GM18502 (cell line): ENCODE measurements around the gene CASP2.

ENCODE experiments used
- ATAC-seq: cut with Tn5 transposase; IDR thresholded peaks from one replicate; pipeline ENCODE4 v1.9.1; 2021; ENCODE audit warnings: mild to moderate bottlenecking; ENCODE audit not compliant: unreplicated experiment, poor library complexity

The CASP2 gene

GRCh38 chr7:143287935-143288826 is at the start of gene CASP2:
Gene CASP2, plus strand, starts transcription at chr7:143288351. Its CDS starts 105 bp downstream, at chr7:143288456.
- ATAC-seq, result peak; percentile 91

GRCh38 chr7:143239813-143240212 is 48.3 kb upstream of the CASP2 start:
- ATAC-seq, result no peak

- ATAC-seq, result peak; percentile 98
Observed at GRCh38 chr7:143240291-143241168, 47.6 kb upstream of the CASP2 start.

- no peak for ATAC-seq
Observed at GRCh38 chr7:143242306-143242705, 45.8 kb upstream of the CASP2 start.

- no peak for ATAC-seq
Observed at GRCh38 chr7:143243111-143243510, 45.0 kb upstream of the CASP2 start.

- ATAC-seq, result no peak
Observed at GRCh38 chr7:143243614-143244013, 44.5 kb upstream of the CASP2 start.

- ATAC-seq, result no peak
Observed at GRCh38 chr7:143244321-143244720, 43.8 kb upstream of the CASP2 start.

GRCh38 chr7:143245123-143245522 is 43.0 kb upstream of the CASP2 start:
- ATAC-seq, result no peak

GRCh38 chr7:143247372-143247771 is 40.8 kb upstream of the CASP2 start:
- no peak for ATAC-seq

GRCh38 chr7:143248761-143249354 is 39.3 kb upstream of the CASP2 start:
- ATAC-seq, result no peak

GRCh38 chr7:143250199-143250598 is 38.0 kb upstream of the CASP2 start:
- no peak for ATAC-seq

- ATAC-seq, result no peak
Observed at GRCh38 chr7:143250822-143251221, 37.3 kb upstream of the CASP2 start.

- ATAC-seq, result no peak
Observed at GRCh38 chr7:143252006-143252405, 36.1 kb upstream of the CASP2 start.

- no peak for ATAC-seq
Observed at GRCh38 chr7:143255564-143255963, 32.6 kb upstream of the CASP2 start.

- ATAC-seq, result no peak
Observed at GRCh38 chr7:143256325-143256724, 31.8 kb upstream of the CASP2 start.

- peak; percentile 86 for ATAC-seq
Observed at GRCh38 chr7:143256932-143257331, 31.2 kb upstream of the CASP2 start.

- no peak for ATAC-seq
Observed at GRCh38 chr7:143257501-143257900, 30.6 kb upstream of the CASP2 start.

- ATAC-seq, result peak; percentile 37
Observed at GRCh38 chr7:143258831-143259230, 29.3 kb upstream of the CASP2 start.

GRCh38 chr7:143259765-143260164 is 28.4 kb upstream of the CASP2 start:
- no peak for ATAC-seq

GRCh38 chr7:143261901-143262300 is 26.2 kb upstream of the CASP2 start:
- no peak for ATAC-seq
